NCI-H2107 (cell line): Measurements from ENCODE around the gene RNU1-3.

ENCODE experiments used
- DNase-seq: peaks from one replicate; lab custom pipeline; 2025; lab: John Stamatoyannopoulos, UW

Gene RNU1-3

GRCh38 chr1:16617778-16618580 is 48.8 kb downstream of the RNU1-3 start:
- DNase-seq: no peak

GRCh38 chr1:16617114-16617631 is 49.6 kb downstream of the RNU1-3 start:
- no peak for DNase-seq
